CD4-positive, alpha-beta T cell treated with Interleukin-15 for 4 hours (primary cell): ENCODE data around the gene PHLDB3.
"Not testable (repeated sequence)": the region's sequence is repeated elsewhere in the genome, so short reads cannot be mapped to it uniquely, and the experiment has no call there.

Source experiments
- DNase-seq: peaks from one replicate; pipeline ENCODE4 v3.0.0-alpha.2; 2020; ENCODE audit warnings: low spot score

Gene PHLDB3

GRCh38 chr19:43439709-43440063 lies 64.9 kb downstream of the PHLDB3 start:
- no peak for DNase-seq

GRCh38 chr19:43439032-43439708 lies 65.4 kb downstream of the PHLDB3 start:
- peak; percentile 90 for DNase-seq

- DNase-seq: peak; percentile 17
Measured at GRCh38 chr19:43438291-43439031, 66.1 kb downstream of the PHLDB3 start.

GRCh38 chr19:43437712-43438111 lies 66.8 kb downstream of the PHLDB3 start:
- DNase-seq: no peak

- DNase-seq: not testable (repeated sequence)
Measured at GRCh38 chr19:43437284-43437683, 67.3 kb downstream of the PHLDB3 start.

GRCh38 chr19:43435775-43436174 lies 68.8 kb downstream of the PHLDB3 start:
- no peak for DNase-seq

GRCh38 chr19:43433689-43434088 lies 70.9 kb downstream of the PHLDB3 start:
- no peak for DNase-seq

- no peak for DNase-seq
Measured at GRCh38 chr19:43433358-43433673, 71.2 kb downstream of the PHLDB3 start.

GRCh38 chr19:43430976-43431375 lies 73.6 kb downstream of the PHLDB3 start:
- no peak for DNase-seq

GRCh38 chr19:43430142-43430710 lies 74.3 kb downstream of the PHLDB3 start:
- DNase-seq: no peak

- no peak for DNase-seq
Measured at GRCh38 chr19:43429395-43429794, 75.2 kb downstream of the PHLDB3 start.

- DNase-seq: no peak
Measured at GRCh38 chr19:43425567-43426392, 78.8 kb downstream of the PHLDB3 start.
